HCT116 (cell line): Measurements from ENCODE around the gene MBD1. TPM values are rescaled to one million over a fixed set of nuclear protein-coding genes. Genes with fewer than 3 reads are reported as not detected.

ENCODE experiments used
- ATAC-seq: fragments of 200-7000 bp; cut with Tn5 transposase; 2 replicates; pipeline ENCODE4 v1.9.1; 2020; ENCODE audit warnings: mild to moderate bottlenecking, moderate library complexity
- BruUV-seq: library from RNA; stranded (reverse); fragments of 400-500 nt; replicated peaks from 2 replicates; lab custom pipeline; 2021; lab: Mats Ljungman, UMichigan
- CTCF ChIA-PET: fragments of 300-600 bp; sonication (Branson Sonifier 250); formaldehyde crosslinking; loops from one replicate; lab custom pipeline; 2021; ENCODE audit warnings: antibody characterized with exemption; lab: Charles Lee
- POLR2A ChIA-PET: fragments of 300-600, 350-600 bp; sonication (Branson Sonifier 250); formaldehyde crosslinking; loops from one replicate; lab custom pipeline; 2021; ENCODE audit warnings: antibody characterized with exemption; lab: Charles Lee
- RAD21 ChIA-PET, 2 experiments: fragments of 300-600 bp; sonication (Branson Sonifier 250); formaldehyde crosslinking; loops; one replicate each; lab custom pipeline; 2023; ENCODE audit warnings: low total read pairs in 2 of 2; ENCODE audit not compliant: uncharacterized antibody in 2 of 2, unreplicated experiment in 2 of 2, low non-redundant PET in 1 of 2; lab: Charles Lee
- DNase-seq: peaks from one replicate; pipeline ENCODE4 v3.0.0-alpha.2; 2010; ENCODE audit warnings: low read depth, low spot score
- H2AFZ ChIP-seq: fragments of 200-600 bp; shearing (Covaris generic), sonication (generic); 2 replicates; pipeline ENCODE4 v1.6.1; 2017; ENCODE audit warnings: low read depth, mixed run types, mixed read lengths, antibody characterized with exemption, low read length; ENCODE audit not compliant: poor library complexity, severe bottlenecking
- H3K27ac ChIP-seq: 2 replicates; pipeline ENCODE4 v1.5.1; 2012; ENCODE audit warnings: low read depth, low read length
- H3K27me3 ChIP-seq: fragments of 200-600 bp; sonication (generic); 2 replicates; pipeline ENCODE4 v1.6.1; 2016; ENCODE audit warnings: mixed run types, low read length, mixed read lengths; ENCODE audit not compliant: insufficient read depth
- H3K36me3 ChIP-seq, 2 experiments: fragments of 200-500 bp in 1 of 2; fragments of 200-600 bp in 1 of 2; sonication (Bioruptor generic) in 1 of 2; sonication (generic) in 1 of 2; 2 replicates each; pipeline versions ENCODE4 v1.5.1 to v1.6.1; 2014 to 2016; ENCODE audit warnings: low read length in 2 of 2, inconsistent platforms in 1 of 2, mixed read lengths in 1 of 2, mixed run types in 1 of 2; ENCODE audit not compliant: insufficient read depth in 2 of 2, control insufficient read depth in 1 of 2
- H3K4me1 ChIP-seq, 2 experiments: fragments of 200-600 bp in 1 of 2; sonication (generic) in 1 of 2; 2 replicates each; pipeline versions ENCODE4 v1.5.1 to v1.6.1; 2012 to 2017; ENCODE audit warnings: low read length in 2 of 2, inconsistent platforms in 1 of 2, mild to moderate bottlenecking in 1 of 2, mixed read lengths in 1 of 2, mixed run types in 1 of 2, moderate library complexity in 1 of 2; ENCODE audit not compliant: insufficient read depth in 2 of 2, control insufficient read depth in 1 of 2
- H3K4me2 ChIP-seq: fragments of 200-600 bp; sonication (generic); 2 replicates; pipeline ENCODE4 v1.6.1; 2017; ENCODE audit warnings: mixed run types, low read length, mixed read lengths
- H3K4me3 ChIP-seq, 2 experiments: fragments of 200-600 bp in 1 of 2; sonication (generic) in 1 of 2; replicated peaks in 1 of 2; 2 replicates each; pipeline ENCODE4 v1.5.1; 2011 to 2016; ENCODE audit warnings: low read length in 2 of 2, control low read depth in 1 of 2, low read depth in 1 of 2, mild to moderate bottlenecking in 1 of 2, mixed read lengths in 1 of 2, mixed run types in 1 of 2
- H3K79me2 ChIP-seq: fragments of 200-600 bp; sonication (generic); 2 replicates; pipeline ENCODE4 v1.6.1; 2017; ENCODE audit warnings: mild to moderate bottlenecking, mixed run types, low read length, moderate library complexity, mixed read lengths; ENCODE audit not compliant: insufficient read depth
- H3K9ac ChIP-seq: fragments of 200-600 bp; sonication (generic); 2 replicates; pipeline ENCODE4 v1.6.1; 2016; ENCODE audit warnings: low read length, mixed read lengths
- H3K9me2 ChIP-seq: fragments of 200-600 bp; sonication (generic), shearing (Covaris generic); 2 replicates; pipeline ENCODE4 v1.6.1; 2017; ENCODE audit warnings: mixed run types, mild to moderate bottlenecking, moderate library complexity; ENCODE audit not compliant: insufficient read depth
- H3K9me3 ChIP-seq, 2 experiments: fragments of 200-500 bp in 1 of 2; fragments of 200-600 bp in 1 of 2; sonication (Bioruptor generic) in 1 of 2; sonication (generic) in 1 of 2; 2 replicates each; pipeline ENCODE4 v1.6.1; 2014 to 2017; ENCODE audit warnings: low read length in 2 of 2, mixed read lengths in 2 of 2, inconsistent platforms in 1 of 2, low read depth in 1 of 2, mild to moderate bottlenecking in 1 of 2, mixed run types in 1 of 2, moderate library complexity in 1 of 2; ENCODE audit not compliant: control insufficient read depth in 1 of 2, insufficient read depth in 1 of 2
- H4K20me1 ChIP-seq: fragments of 200-600 bp; sonication (generic), shearing (Covaris generic); 2 replicates; pipeline ENCODE4 v1.6.1; 2017; ENCODE audit warnings: mixed run types, mild to moderate bottlenecking, moderate library complexity; ENCODE audit not compliant: insufficient read depth
- ATF3 ChIP-seq: IDR thresholded peaks from 2 replicates; pipeline ENCODE4 v1.6.1; 2012
- CBX3 ChIP-seq: IDR thresholded peaks from 2 replicates; pipeline ENCODE4 v1.6.1; 2012; ENCODE audit warnings: low read depth
- CTCF ChIP-seq, 3 experiments: fragments of 200-600 bp in 1 of 3; sonication (generic) in 1 of 3; IDR thresholded peaks in 2 of 3; conservative IDR thresholded peaks in 1 of 3; 2 replicates each; pipeline ENCODE4 v1.5.1; 2012 to 2017; ENCODE audit warnings: low read depth in 2 of 3, low read length in 2 of 3, antibody characterized with exemption in 1 of 3, borderline replicate concordance in 1 of 3, control low read depth in 1 of 3, mild to moderate bottlenecking in 1 of 3, mixed read lengths in 1 of 3, mixed run types in 1 of 3, moderate library complexity in 1 of 3; ENCODE audit not compliant: insufficient read depth in 1 of 3
- EGR1 ChIP-seq: IDR thresholded peaks from 2 replicates; pipeline ENCODE4 v1.6.1; 2012; ENCODE audit warnings: low read depth
- ELF1 ChIP-seq: IDR thresholded peaks from 2 replicates; pipeline ENCODE4 v1.6.1; 2012; ENCODE audit warnings: low read depth, borderline replicate concordance
- EZH2phosphoT487 ChIP-seq: fragments of 200-600 bp; IDR thresholded peaks from 2 replicates; pipeline ENCODE4 v1.6.1; 2018; ENCODE audit warnings: antibody characterized with exemption, borderline replicate concordance
- JUND ChIP-seq: IDR thresholded peaks from 2 replicates; pipeline ENCODE4 v1.6.1; 2012
- MAX ChIP-seq: IDR thresholded peaks from 2 replicates; pipeline ENCODE4 v1.6.1; 2012
- POLR2A ChIP-seq: IDR thresholded peaks from 2 replicates; pipeline ENCODE4 v1.7.0; 2011; ENCODE audit warnings: borderline replicate concordance; ENCODE audit not compliant: insufficient read depth, insufficient read length; ENCODE audit errors: extremely low read depth
- POLR2AphosphoS5 ChIP-seq: IDR thresholded peaks from 2 replicates; pipeline ENCODE4 v1.6.1; 2011; ENCODE audit warnings: mild to moderate bottlenecking, low read depth, low read length, moderate library complexity
- RAD21 ChIP-seq: IDR thresholded peaks from 2 replicates; pipeline ENCODE4 v1.6.1; 2012; ENCODE audit warnings: low read depth, mild to moderate bottlenecking
- REST ChIP-seq: IDR thresholded peaks from 2 replicates; pipeline ENCODE4 v1.6.1; 2012; ENCODE audit warnings: low read depth
- SIN3A ChIP-seq: IDR thresholded peaks from 2 replicates; pipeline ENCODE4 v1.6.1; 2012; ENCODE audit warnings: low read depth
- SP1 ChIP-seq: IDR thresholded peaks from 2 replicates; pipeline ENCODE4 v1.6.1; 2012; ENCODE audit warnings: low read depth
- SRF ChIP-seq: IDR thresholded peaks from 2 replicates; pipeline ENCODE4 v1.6.1; 2012; ENCODE audit warnings: low read depth
- YY1 ChIP-seq: IDR thresholded peaks from 2 replicates; pipeline ENCODE4 v1.6.1; 2011; ENCODE audit warnings: low read length, low read depth, moderate library complexity, mild to moderate bottlenecking; ENCODE audit not compliant: insufficient replicate concordance; ENCODE audit errors: extremely low read depth
- ZBTB33 ChIP-seq: IDR thresholded peaks from 2 replicates; pipeline ENCODE4 v1.6.1; 2011; ENCODE audit warnings: mild to moderate bottlenecking, low read length, moderate library complexity; ENCODE audit not compliant: insufficient replicate concordance; ENCODE audit errors: extremely low read depth
- ZFX ChIP-seq: fragments of 450-650 bp; IDR thresholded peaks from 2 replicates; pipeline ENCODE4 v1.6.1; 2017
- ZNF274 ChIP-seq: fragments of 200-500 bp; sonication (Bioruptor generic); IDR thresholded peaks from 2 replicates; pipeline ENCODE4 v1.6.1; 2014; ENCODE audit warnings: mild to moderate bottlenecking, low read depth, low read length, inconsistent platforms
- intact Hi-C: fragments of 100-400 bp; cut with micrococcal nuclease; formaldehyde crosslinking; loops from 2 replicates; pipeline ENCODE4 v1.10.0; 2022
- total RNA-seq: library from RNA; stranded (reverse); gene quantifications from one replicate; pipeline ENCODE4 v1.2.1, GENCODE V29; 2021; ENCODE audit not compliant: unreplicated experiment

The MBD1 gene
- total RNA-seq, 1 experiment from 2014 or later, result 63.9 TPM

- CTCF ChIA-PET, result no interaction called here
- peaks cover 10 to 41% of the 10 kb centered on the region in 2 experiments; a peak in 3 of 4 replicates for H3K4me1 ChIP-seq
Measured at GRCh38 chr18:50283469-50284209, 2.3 kb upstream of the MBD1 start.

More at GRCh38 chr18:50283469-50284209, 2.3 kb upstream of the MBD1 start:
- ATAC-seq (no peak), DNase-seq (no peak)
- ChIA-PET POLR2A (no interaction called here), RAD21 (no interaction called here)
- no peaks in the 10 kb centered on the region for H3K27me3 ChIP-seq
- H3K4me2 ChIP-seq, result 0 out of 2 replicates have a peak overlapping the region, but pooled peaks have one; percentile 19
- BruUV-seq, result no TSS peak
- no peak overlapping the region for H2AFZ ChIP-seq
- H3K9me2 ChIP-seq, result no peaks in the 10 kb centered on the region
- H4K20me1 ChIP-seq, result no peaks in the 10 kb centered on the region
- H3K79me2 ChIP-seq, result peaks cover 48% of the 10 kb centered on the region
- intact Hi-C loops, result loop anchor here (10.0 kb wide), 1 partner anchor 789 kb away; the partner anchor contains the start of gene RPL17
- H3K36me3 ChIP-seq, result peaks cover 8 to 46% of the 10 kb centered on the region in 2 experiments
- no peak overlapping the region for H3K9ac ChIP-seq
- H3K27ac ChIP-seq, result no peak overlapping the region
- TF ChIP-seq CBX3 (no peak), SP1 (no peak), CTCF (IDR thresholded peaks at IDR 0.05 in 2 of 3, conservative IDR thresholded peaks at IDR 0.05 in 1 of 3; ENCODE audit: borderline replicate concordance in 1 of 3, insufficient read depth in 1 of 3, low read depth in 2 of 3, low read length in 2 of 3) (no peak), ATF3 (no peak), POLR2AphosphoS5 (no peak), ZNF274 (no peak), EGR1 (no peak), YY1 (no peak), ELF1 (no peak), SRF (no peak), RAD21 (no peak), EZH2phosphoT487 (no peak), MAX (no peak), ZFX (no peak), JUND (no peak), SIN3A (no peak), POLR2A (no peak), ZBTB33 (no peak), REST (no peak)
- H3K9me3 ChIP-seq, result no peaks in the 10 kb centered on the region
- no peak overlapping the region for H3K4me3 ChIP-seq
